ENCODE measurements around the gene CENPH. TPM values are rescaled to one million over a fixed set of nuclear protein-coding genes. Genes with fewer than 3 reads are reported as not detected.

Gene CENPH
- total and polyA plus RNA-seq, 2 of the 8 experiments (the other 6 are each of a cell fraction or from before 2014, with no cell fraction given): 69.0 to 82.8 TPM

Small RNA genes lying within 50 kb of the gene (small RNA-seq; reads per million reads assigned to genes)
- gene SNORA50D (ENCODE audit: insufficient read depth): not detected

Other genes with a start within 250 kb of the CENPH start
- gene SLC30A5, start 95.6 kb upstream of the CENPH start, total RNA-seq (2021; fragmentation: NEBNext Ultra II Directional; extraction: Animal tissue kit (Norgen Biotek cat#: 25700)): 36.3 and 43.5 TPM in 2 replicates
- 28.5 and 31.0 TPM in 2 replicates for gene SLC30A5, start 95.6 kb upstream of the CENPH start, polyA plus RNA-seq (2011; rRNA removed)
- gene CCNB1, start 22.4 kb upstream of the CENPH start, total RNA-seq (2021; fragmentation: NEBNext Ultra II Directional; extraction: Animal tissue kit (Norgen Biotek cat#: 25700)): 338 and 342 TPM in 2 replicates
- gene CCNB1, start 22.4 kb upstream of the CENPH start, polyA plus RNA-seq (2011; rRNA removed): 71.5 and 122 TPM in 2 replicates
- gene CDK7, start 45.3 kb downstream of the CENPH start, total RNA-seq (2021; fragmentation: NEBNext Ultra II Directional; extraction: Animal tissue kit (Norgen Biotek cat#: 25700)): 52.1 and 63.4 TPM in 2 replicates
- 19.5 and 39.9 TPM in 2 replicates for gene CDK7, start 45.3 kb downstream of the CENPH start, polyA plus RNA-seq (2011; rRNA removed)
- not detected in 2 replicates for gene CCDC125, start 143.2 kb downstream of the CENPH start, total RNA-seq (2021; fragmentation: NEBNext Ultra II Directional; extraction: Animal tissue kit (Norgen Biotek cat#: 25700))
- 0.30 and 0.70 TPM in 2 replicates for gene CCDC125, start 143.2 kb downstream of the CENPH start, polyA plus RNA-seq (2011; rRNA removed)
- gene AK6, start 179.9 kb downstream of the CENPH start, total RNA-seq (2021; fragmentation: NEBNext Ultra II Directional; extraction: Animal tissue kit (Norgen Biotek cat#: 25700)): 44.2 and 51.2 TPM in 2 replicates
- gene AK6, start 179.9 kb downstream of the CENPH start, polyA plus RNA-seq (2011; rRNA removed): 10.2 and 22.5 TPM in 2 replicates
- 85.1 and 85.4 TPM in 2 replicates for gene TAF9, start 179.9 kb downstream of the CENPH start, total RNA-seq (2021; fragmentation: NEBNext Ultra II Directional; extraction: Animal tissue kit (Norgen Biotek cat#: 25700))
- gene TAF9, start 179.9 kb downstream of the CENPH start, polyA plus RNA-seq (2011; rRNA removed): 76.0 and 135 TPM in 2 replicates
- 24.8 and 28.1 TPM in 2 replicates for gene RAD17, start 180.2 kb downstream of the CENPH start, total RNA-seq (2021; fragmentation: NEBNext Ultra II Directional; extraction: Animal tissue kit (Norgen Biotek cat#: 25700))
- gene RAD17, start 180.2 kb downstream of the CENPH start, polyA plus RNA-seq (2011; rRNA removed): 10.2 and 12.9 TPM in 2 replicates
- gene MARVELD2, start 225.5 kb downstream of the CENPH start, total RNA-seq (2021; fragmentation: NEBNext Ultra II Directional; extraction: Animal tissue kit (Norgen Biotek cat#: 25700)): 31.0 and 31.4 TPM in 2 replicates
- 15.4 and 18.7 TPM in 2 replicates for gene MARVELD2, start 225.5 kb downstream of the CENPH start, polyA plus RNA-seq (2011; rRNA removed)

Measured in H1 (cell line).